B cell (primary cell): ENCODE results near the gene TBX21. TPM values are rescaled to one million over a fixed set of nuclear protein-coding genes. Genes with fewer than 3 reads are reported as not detected.

Experiments used
- ATAC-seq: fragments of 200-7000 bp; cut with Tn5 transposase; one replicate; pipeline ENCODE4 v1.10.0; 2021; ENCODE audit warnings: low read depth, mild to moderate bottlenecking, moderate number of reproducible peaks, moderate library complexity
- CTCF ChIA-PET: fragments of 350-600 bp; sonication (Branson Sonifier 250); formaldehyde crosslinking; loops from one replicate; lab custom pipeline; 2021; ENCODE audit warnings: antibody characterized with exemption, inconsistent platforms; lab: Charles Lee
- POLR2A ChIA-PET: fragments of 350-600 bp; sonication (Branson Sonifier 250); formaldehyde crosslinking; loops from one replicate; lab custom pipeline; 2021; ENCODE audit warnings: antibody characterized with exemption; lab: Charles Lee
- DNase-seq: peaks from one replicate; pipeline ENCODE4 v3.0.0; 2013
- H2AFZ ChIP-seq: 2 replicates; pipeline ENCODE4 v1.6.1; 2012; ENCODE audit warnings: mild to moderate bottlenecking, low read depth, low read length; ENCODE audit not compliant: insufficient read depth, poor library complexity, severe bottlenecking
- H3K27ac ChIP-seq, 2 donors: 1 replicate in 1 of 2; 2 replicates in 1 of 2; pipeline ENCODE4 v1.5.1; 2012 to 2013; ENCODE audit warnings: low read length in 2 of 2, mild to moderate bottlenecking in 2 of 2, moderate library complexity in 1 of 2
- H3K27me3 ChIP-seq, 4 experiments: fragments of 200-600 bp in 1 of 4; sonication (generic) in 1 of 4; replicated peaks in 1 of 4; 1 replicate in 2 of 4; 2 replicates in 2 of 4; pipeline versions ENCODE4 v1.6.1 to v1.7.0; 2013 to 2016; ENCODE audit warnings: low read length in 3 of 4, mild to moderate bottlenecking in 2 of 4, mixed read lengths in 1 of 4, moderate library complexity in 1 of 4; ENCODE audit not compliant: insufficient read depth in 4 of 4, control insufficient read depth in 3 of 4; ENCODE audit errors: control extremely low read depth in 1 of 4
- H3K36me3 ChIP-seq, 2 experiments: replicated peaks in 1 of 2; 1 replicate in 1 of 2; 2 replicates in 1 of 2; pipeline versions ENCODE4 v1.6.1 to v1.7.1; 2013; ENCODE audit warnings: low read length in 1 of 2; ENCODE audit not compliant: insufficient read depth in 2 of 2, control insufficient read depth in 1 of 2; ENCODE audit errors: control extremely low read depth in 1 of 2, extremely low read depth in 1 of 2
- H3K4me1 ChIP-seq, 2 donors: fragments of 200-600 bp in 1 of 2; sonication (generic) in 1 of 2; 1 replicate in 1 of 2; 2 replicates in 1 of 2; pipeline versions ENCODE4 v1.5.1 to v1.6.1; 2013 to 2017; ENCODE audit warnings: low read length in 2 of 2; ENCODE audit not compliant: control insufficient read depth in 2 of 2, insufficient read depth in 2 of 2
- H3K4me2 ChIP-seq: replicated peaks from 2 replicates; pipeline ENCODE3; 2012; ENCODE audit warnings: mild to moderate bottlenecking, low read depth, low read length; ENCODE audit not compliant: poor library complexity, severe bottlenecking
- H3K4me3 ChIP-seq, 5 experiments: fragments of 200-600 bp in 1 of 5; sonication (generic) in 1 of 5; 1 replicate in 3 of 5; 2 replicates in 2 of 5; pipeline versions ENCODE4 v1.5.1 to v1.7.0; 2011 to 2016; ENCODE audit warnings: low read length in 4 of 5, mild to moderate bottlenecking in 4 of 5, low read depth in 2 of 5, control low read depth in 1 of 5, moderate library complexity in 1 of 5; ENCODE audit not compliant: insufficient read depth in 1 of 5; ENCODE audit errors: control extremely low read depth in 1 of 5, extremely low read depth in 1 of 5
- H3K79me2 ChIP-seq: fragments of 200-600 bp; sonication (generic); one replicate; pipeline ENCODE4 v1.6.0; 2016; ENCODE audit warnings: low read length; ENCODE audit not compliant: control insufficient read depth, insufficient read depth
- H3K9ac ChIP-seq: fragments of 200-600 bp; sonication (generic); 2 replicates; pipeline ENCODE4 v1.6.1; 2017; ENCODE audit warnings: mild to moderate bottlenecking, low read length, moderate library complexity
- H3K9me3 ChIP-seq, 3 donors: one replicate each; pipeline versions ENCODE4 v1.6.1 to v1.7.1; 2013; ENCODE audit warnings: low read length in 2 of 3; ENCODE audit not compliant: control insufficient read depth in 2 of 3, insufficient read depth in 1 of 3; ENCODE audit errors: control extremely low read depth in 1 of 3
- H4K20me1 ChIP-seq: 2 replicates; pipeline ENCODE4 v1.6.0; 2012; ENCODE audit warnings: mild to moderate bottlenecking, low read length; ENCODE audit not compliant: insufficient read depth, control insufficient read depth, poor library complexity, severe bottlenecking
- H3K27ac Mint-ChIP-seq: one replicate; pipeline ENCODE4 v1.8.0; 2021; ENCODE audit warnings: mixed read lengths
- H3K27me3 Mint-ChIP-seq: one replicate; pipeline ENCODE4 v1.8.0; 2021; ENCODE audit warnings: mixed read lengths
- H3K4me1 Mint-ChIP-seq: one replicate; pipeline ENCODE4 v1.8.0; 2021; ENCODE audit warnings: mixed read lengths
- H3K4me3 Mint-ChIP-seq: one replicate; pipeline ENCODE4 v1.8.0; 2021; ENCODE audit warnings: mixed read lengths
- H3K9me3 Mint-ChIP-seq: one replicate; pipeline ENCODE4 v1.8.0; 2022; ENCODE audit warnings: mixed read lengths; ENCODE audit not compliant: insufficient read depth
- EZH2 ChIP-seq: IDR thresholded peaks from 2 replicates; pipeline ENCODE4 v1.6.1; 2012; ENCODE audit warnings: borderline replicate concordance, low read depth, mild to moderate bottlenecking, moderate library complexity, low read length; ENCODE audit not compliant: insufficient read depth, poor library complexity, severe bottlenecking
- WGBS: methylation state at CpG from one replicate; pipeline ENCODE4 v1.1.5; 2013; ENCODE audit warnings: missing lambda C conversion rate; ENCODE audit not compliant: insufficient coverage; 5-methylcytosine and 5-hydroxymethylcytosine counted together
- intact Hi-C: fragments of 100-400 bp; cut with micrococcal nuclease; formaldehyde crosslinking; loops from one replicate; pipeline ENCODE4 v1.10.0; 2022
- polyA plus RNA-seq: library from polyadenylated mRNA; depleted of rRNA; stranded (reverse); fragments of >200 nt; gene quantifications from 2 replicates; pipeline ENCODE4 v1.2.3, GENCODE V29; 2012
- total RNA-seq, 2 donors: library from RNA; stranded (reverse); fragments of 120-200 nt in 1 of 2; gene quantifications; 1 replicate in 1 of 2; 2 replicates in 1 of 2; pipeline versions ENCODE4 v1.2.3 to v1.2.4, GENCODE V29; 2013 to 2022
- TF ChIP-seq, protein P1 (sequence below): fragments of 200-600 bp; IDR thresholded peaks from one replicate; pipeline ENCODE4 v1.8.0; 2022; ENCODE audit warnings: antibody characterized with exemption, mild to moderate bottlenecking

Gene TBX21
- total and polyA plus RNA-seq, 2 donors (not counting 1 experiment from before 2014, with no cell fraction given): 10.8 TPM

DNA sequence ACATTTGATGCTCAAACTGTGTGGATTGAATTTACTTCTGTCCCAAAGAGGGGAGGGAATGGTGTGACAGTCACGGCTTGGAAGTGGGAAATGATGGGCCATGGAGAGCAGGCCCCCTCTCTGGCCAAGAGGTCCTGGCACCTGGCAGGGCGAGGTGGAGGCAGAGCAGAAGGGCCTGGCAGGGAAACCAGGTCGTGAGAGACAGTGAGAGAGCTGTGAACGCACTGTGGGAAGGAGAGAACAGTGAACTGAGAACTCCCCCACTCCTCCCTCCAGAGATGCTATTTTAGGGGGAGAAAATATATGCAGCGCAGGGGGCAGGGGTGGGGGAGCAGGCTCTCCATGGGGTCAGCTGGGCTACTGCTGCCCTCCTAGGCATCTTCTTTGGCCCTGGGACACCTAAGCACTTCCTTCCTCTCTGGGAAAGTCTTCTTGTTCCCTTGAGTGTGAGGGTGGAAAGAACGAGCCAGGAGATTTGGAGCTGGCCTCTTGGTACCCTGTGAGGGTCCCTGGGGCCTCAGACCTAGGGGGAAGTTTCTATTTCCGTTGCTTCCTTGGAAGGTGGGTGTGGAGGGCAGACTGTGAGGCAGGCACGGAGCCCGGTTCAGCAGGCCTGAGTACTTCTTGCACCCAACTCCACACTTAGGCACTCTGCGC, 17.2 kb upstream of the TBX21 start:
- Histone ChIP-seq H3K9ac (no peak overlapping the region), H3K4me3 (no peak overlapping the region), H2AFZ (no peak overlapping the region), H3K79me2 (no peaks in the 10 kb centered on the region), H3K4me1 (peaks cover 81 to 96% of the 10 kb centered on the region in 2 donors), H4K20me1 (no peaks in the 10 kb centered on the region), H3K27ac (peak overlapping the region in 1 of 2 donors; percentile 34), H3K27me3 (peaks cover 0 to 3% (median 0%) of the 10 kb centered on the region in 4 experiments), H3K9me3 (no peaks in the 10 kb centered on the region), H3K4me2 (peak overlapping the region; percentile 68), H3K36me3 (no peaks in the 10 kb centered on the region)
- Mint-ChIP-seq H3K27me3 (peaks cover under 1% of the 10 kb centered on the region), H3K4me1 (peaks cover 92% of the 10 kb centered on the region), H3K27ac (peak overlapping the region; percentile 76), H3K9me3 (no peaks in the 10 kb centered on the region), H3K4me3 (peak overlapping the region; percentile 70)
- ChIA-PET POLR2A (interaction anchor here (0.5 to 1.1 kb wide), 2 partner anchors 17 to 444 kb away, joined by 3 to 4 read pairs; no protein-coding TSS in a partner anchor), CTCF (interaction anchor here (0.6 to 5.1 kb wide), 6 partner anchors 9 to 91 kb away, joined by 3 to 44 read pairs (median 6); partner anchors contain the start of gene TBX21)
- no peak for ATAC-seq
- no peak for DNase-seq
- no peak for TF ChIP-seq EZH2
- TF ChIP-seq, protein P1, sequence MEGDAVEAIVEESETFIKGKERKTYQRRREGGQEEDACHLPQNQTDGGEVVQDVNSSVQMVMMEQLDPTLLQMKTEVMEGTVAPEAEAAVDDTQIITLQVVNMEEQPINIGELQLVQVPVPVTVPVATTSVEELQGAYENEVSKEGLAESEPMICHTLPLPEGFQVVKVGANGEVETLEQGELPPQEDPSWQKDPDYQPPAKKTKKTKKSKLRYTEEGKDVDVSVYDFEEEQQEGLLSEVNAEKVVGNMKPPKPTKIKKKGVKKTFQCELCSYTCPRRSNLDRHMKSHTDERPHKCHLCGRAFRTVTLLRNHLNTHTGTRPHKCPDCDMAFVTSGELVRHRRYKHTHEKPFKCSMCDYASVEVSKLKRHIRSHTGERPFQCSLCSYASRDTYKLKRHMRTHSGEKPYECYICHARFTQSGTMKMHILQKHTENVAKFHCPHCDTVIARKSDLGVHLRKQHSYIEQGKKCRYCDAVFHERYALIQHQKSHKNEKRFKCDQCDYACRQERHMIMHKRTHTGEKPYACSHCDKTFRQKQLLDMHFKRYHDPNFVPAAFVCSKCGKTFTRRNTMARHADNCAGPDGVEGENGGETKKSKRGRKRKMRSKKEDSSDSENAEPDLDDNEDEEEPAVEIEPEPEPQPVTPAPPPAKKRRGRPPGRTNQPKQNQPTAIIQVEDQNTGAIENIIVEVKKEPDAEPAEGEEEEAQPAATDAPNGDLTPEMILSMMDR: no peak
- intact Hi-C loops: loop anchor here (2.0 kb wide), 2 partner anchors 17 kb away; partner anchors contain the start of gene TBX21
- 40% methylated on average over 2 of the region's 10 CpGs for WGBS

DNA sequence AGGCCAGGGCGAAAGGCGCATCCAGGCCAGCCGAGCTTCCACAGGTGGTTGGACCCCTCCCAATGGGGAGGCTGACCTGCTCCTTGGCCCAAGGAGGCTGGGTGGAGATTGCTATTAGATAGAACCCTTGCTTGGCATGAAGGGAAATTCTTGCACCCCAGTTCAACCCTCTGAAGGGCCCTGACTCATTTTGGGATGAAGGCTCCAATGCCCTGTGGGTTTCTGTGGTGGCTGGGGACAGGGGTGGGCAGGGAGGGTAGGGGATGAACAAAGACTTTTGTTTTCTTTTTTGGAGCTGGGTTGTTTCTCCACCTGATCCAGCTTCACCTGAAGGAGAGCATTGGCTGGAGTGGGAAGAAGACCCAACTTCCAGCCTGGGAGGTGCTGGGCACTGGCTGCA, 16.7 kb upstream of the TBX21 start:
- ChIA-PET POLR2A (interaction anchor here (0.5 to 1.1 kb wide), 2 partner anchors 17 to 445 kb away, joined by 3 to 4 read pairs; no protein-coding TSS in a partner anchor), CTCF (interaction anchor here (3.3 to 5.1 kb wide), 2 partner anchors 10 to 17 kb away, joined by 12 to 44 read pairs; no protein-coding TSS in a partner anchor)
- peak overlapping the region; percentile 70 for H3K4me3 Mint-ChIP-seq
- WGBS: 33% methylated on average over 1 of the region's 3 CpGs
- no peak overlapping the region for H3K4me3 ChIP-seq
- H3K27ac Mint-ChIP-seq: peak overlapping the region; percentile 56
- no peaks in the 10 kb centered on the region for H3K36me3 ChIP-seq
- ATAC-seq (no peak), DNase-seq (no peak)
- peaks cover 98% of the 10 kb centered on the region for H3K4me1 Mint-ChIP-seq
- no peaks in the 10 kb centered on the region for H3K9me3 ChIP-seq
- peak overlapping the region; percentile 68 for H3K4me2 ChIP-seq
- H3K4me1 ChIP-seq: peaks cover 87 to 99% of the 10 kb centered on the region in 2 donors
- H3K9ac ChIP-seq: no peak overlapping the region
- H3K27me3 ChIP-seq: peaks cover 0 to 7% (median 1%) of the 10 kb centered on the region in 4 experiments
- no peak overlapping the region for H2AFZ ChIP-seq
- no peaks in the 10 kb centered on the region for H3K9me3 Mint-ChIP-seq
- H4K20me1 ChIP-seq: no peaks in the 10 kb centered on the region
- no peak overlapping the region for H3K27ac ChIP-seq
- TF ChIP-seq, protein P1: no peak
- TF ChIP-seq EZH2: no peak
- H3K79me2 ChIP-seq: no peaks in the 10 kb centered on the region
- peaks cover 6% of the 10 kb centered on the region for H3K27me3 Mint-ChIP-seq
- intact Hi-C loops: no loop called here
